ENCODE measurements around the gene ERFL. TPM values are rescaled to one million over a fixed set of nuclear protein-coding genes. Genes with fewer than 3 reads are reported as not detected.

Gene ERFL
- total RNA-seq, 1 donor from 2014 or later = 0.46 TPM

GRCh38 chr19:41890936-41891335, 37.3 kb downstream of the ERFL start:
- DNase-seq (ENCODE audit: low spot score) = no peak
- H3K4me1 Mint-ChIP-seq (ENCODE audit: unreplicated experiment) = peaks cover 31% of the 10 kb centered on the region
- no peak overlapping the region for H3K27ac Mint-ChIP-seq (ENCODE audit: unreplicated experiment)
- H3K36me3 Mint-ChIP-seq (ENCODE audit: low read depth, unreplicated experiment) = peaks cover 26% of the 10 kb centered on the region
- H3K4me3 Mint-ChIP-seq (ENCODE audit: unreplicated experiment) = no peak overlapping the region
- no peaks in the 10 kb centered on the region for H3K9me3 Mint-ChIP-seq (ENCODE audit: unreplicated experiment)
- H3K27me3 Mint-ChIP-seq (ENCODE audit: unreplicated experiment) = peaks cover 15% of the 10 kb centered on the region
- no peak for TF ChIP-seq CTCF (IDR thresholded peaks at IDR 0.05; ENCODE audit: unreplicated experiment)

GRCh38 chr19:41889896-41890295, 38.4 kb downstream of the ERFL start:
- Mint-ChIP-seq H3K36me3 (ENCODE audit: low read depth, unreplicated experiment) (peaks cover 26% of the 10 kb centered on the region), H3K4me1 (ENCODE audit: unreplicated experiment) (peaks cover 30% of the 10 kb centered on the region), H3K4me3 (ENCODE audit: unreplicated experiment) (no peak overlapping the region), H3K9me3 (ENCODE audit: unreplicated experiment) (no peaks in the 10 kb centered on the region), H3K27me3 (ENCODE audit: unreplicated experiment) (peaks cover 15% of the 10 kb centered on the region), H3K27ac (ENCODE audit: unreplicated experiment) (no peak overlapping the region)
- no peak for DNase-seq (ENCODE audit: low spot score)
- TF ChIP-seq CTCF (IDR thresholded peaks at IDR 0.05; ENCODE audit: unreplicated experiment) = no peak

- no peak for TF ChIP-seq CTCF (IDR thresholded peaks at IDR 0.05; ENCODE audit: unreplicated experiment)
- peaks cover 24% of the 10 kb centered on the region for H3K36me3 Mint-ChIP-seq (ENCODE audit: low read depth, unreplicated experiment)
- H3K4me1 Mint-ChIP-seq (ENCODE audit: unreplicated experiment) = peaks cover 31% of the 10 kb centered on the region
- H3K4me3 Mint-ChIP-seq (ENCODE audit: unreplicated experiment) = no peak overlapping the region
- no peak overlapping the region for H3K27ac Mint-ChIP-seq (ENCODE audit: unreplicated experiment)
- H3K9me3 Mint-ChIP-seq (ENCODE audit: unreplicated experiment) = no peaks in the 10 kb centered on the region
- DNase-seq (ENCODE audit: low spot score) = no peak
- peaks cover 17% of the 10 kb centered on the region for H3K27me3 Mint-ChIP-seq (ENCODE audit: unreplicated experiment)
These were observed 39.3 kb downstream of the ERFL start for GRCh38 chr19:41888926-41889325.

GRCh38 chr19:41887711-41888382, 40.4 kb downstream of the ERFL start:
- H3K27me3 Mint-ChIP-seq (ENCODE audit: unreplicated experiment) = peaks cover 23% of the 10 kb centered on the region
- no peak for TF ChIP-seq CTCF (IDR thresholded peaks at IDR 0.05; ENCODE audit: unreplicated experiment)
- peaks cover 23% of the 10 kb centered on the region for H3K36me3 Mint-ChIP-seq (ENCODE audit: low read depth, unreplicated experiment)
- peak overlapping the region; percentile 64 for H3K27ac Mint-ChIP-seq (ENCODE audit: unreplicated experiment)
- peak overlapping the region; percentile 57 for H3K4me3 Mint-ChIP-seq (ENCODE audit: unreplicated experiment)
- DNase-seq (ENCODE audit: low spot score) = no peak
- H3K4me1 Mint-ChIP-seq (ENCODE audit: unreplicated experiment) = peaks cover 34% of the 10 kb centered on the region
- no peaks in the 10 kb centered on the region for H3K9me3 Mint-ChIP-seq (ENCODE audit: unreplicated experiment)
